ENCODE results near the gene ABCB9. TPM values are rescaled to one million over a fixed set of nuclear protein-coding genes. Genes with fewer than 3 reads are reported as not detected.
"Not testable (repeated sequence)": the region's sequence is repeated elsewhere in the genome, so short reads cannot be mapped to it uniquely, and the experiment has no call there.

The ABCB9 gene
- total and polyA plus RNA-seq, 5 donors, result 5.2 to 7.0 (median 6.3) TPM

DNA sequence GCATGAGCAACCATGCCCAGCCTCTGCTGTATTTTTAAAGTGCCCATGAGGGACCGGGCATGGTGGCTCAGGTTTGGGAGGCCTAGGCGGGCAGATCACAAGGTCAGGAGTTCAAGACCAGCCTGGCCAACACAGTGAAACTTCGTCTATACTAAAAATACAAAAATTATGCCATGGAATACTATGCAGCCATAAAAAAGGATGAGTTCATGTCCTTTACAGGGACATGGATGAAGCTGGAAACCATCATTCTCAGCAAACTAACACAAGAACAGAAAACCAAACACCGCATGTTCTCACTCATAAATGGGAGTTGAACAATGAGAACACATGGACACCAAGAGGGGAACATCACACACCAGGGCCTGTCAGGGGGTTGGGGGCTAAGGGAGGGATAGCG is 61.0 kb downstream of the ABCB9 start:
- intact Hi-C loops (cut with DNase I); H3K4me1 ChIP-seq (ENCODE audit: control insufficient read depth, insufficient read depth, low read length); H3K27ac ChIP-seq (ENCODE audit: low read length); ATAC-seq; H3K4me3 ChIP-seq (ENCODE audit: low read length); H3K9me3 ChIP-seq (ENCODE audit: control insufficient read depth, low read length); DNase-seq; H3K27me3 ChIP-seq (ENCODE audit: control insufficient read depth, insufficient read depth): not testable (repeated sequence)
- 98% methylated on average over 5 of the region's 5 CpGs for WGBS

DNA sequence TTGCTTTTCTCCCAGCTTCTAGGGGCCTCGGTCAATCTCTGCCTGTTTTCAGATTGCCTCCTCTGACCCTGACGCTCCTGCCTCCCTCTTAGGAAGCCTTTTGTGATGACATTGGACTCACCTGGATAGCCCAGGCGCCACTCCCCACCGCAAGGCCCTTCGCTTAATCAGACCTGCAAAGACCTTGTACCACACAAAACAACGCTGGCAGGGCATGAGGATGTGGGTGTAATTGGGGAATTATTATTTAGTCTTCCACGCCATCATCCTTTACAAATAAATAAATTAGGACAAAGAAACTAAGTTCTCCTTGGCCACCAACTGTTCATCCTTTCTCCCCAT is 62.6 kb downstream of the ABCB9 start:
- 66% methylated on average over 7 of the region's 7 CpGs for WGBS
- Histone ChIP-seq H3K27me3 (ENCODE audit: control insufficient read depth, insufficient read depth) (no peaks in the 10 kb centered on the region), H3K4me1 (ENCODE audit: control insufficient read depth, insufficient read depth, low read length) (no peaks in the 10 kb centered on the region), H3K9me3 (ENCODE audit: control insufficient read depth, low read length) (no peaks in the 10 kb centered on the region), H3K27ac (ENCODE audit: low read length) (no peak overlapping the region), H3K4me3 (ENCODE audit: low read length) (no peak overlapping the region)
- intact Hi-C loops (cut with DNase I), result no loop called here
- DNase-seq, result no peak
- ATAC-seq, result no peak

DNA sequence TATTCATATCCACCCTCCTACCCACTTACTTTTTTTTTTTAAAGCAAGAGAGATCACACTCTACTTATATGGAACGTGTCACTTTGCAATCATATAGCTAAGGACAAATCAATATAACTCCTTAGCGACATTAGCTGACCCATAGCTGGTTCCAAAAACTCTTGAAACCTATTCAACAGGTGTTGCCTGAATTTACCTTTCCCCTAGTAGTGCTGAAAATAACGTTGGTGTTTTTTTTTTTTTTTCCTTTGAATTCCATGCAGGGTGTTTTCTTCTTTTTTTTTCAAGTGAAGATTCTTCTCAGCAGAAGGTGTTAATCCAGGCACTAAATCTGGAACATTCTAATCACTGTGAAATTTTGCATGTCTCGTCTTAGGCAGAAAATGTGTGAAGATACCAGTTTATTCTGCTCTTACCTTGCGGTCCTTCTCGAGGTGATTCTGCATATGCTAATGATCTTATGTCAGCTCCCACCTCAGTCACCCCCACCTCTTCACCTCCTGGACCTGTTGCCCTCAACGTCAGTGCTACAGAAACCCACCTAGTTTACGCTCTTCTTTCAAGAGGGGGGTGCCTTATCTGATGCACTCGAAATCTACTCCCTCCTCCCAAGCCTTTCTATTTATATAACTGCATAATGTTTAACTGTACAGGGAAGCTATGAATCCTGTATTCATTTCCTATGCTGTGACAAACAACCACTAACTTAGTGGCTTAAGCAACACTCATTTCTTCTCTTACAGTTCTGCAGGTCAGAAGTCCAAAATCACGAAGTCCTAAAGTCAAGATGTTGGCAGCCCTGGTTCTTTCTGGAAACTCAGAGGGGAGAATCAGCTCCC is 63.2 kb downstream of the ABCB9 start:
- intact Hi-C loops (cut with DNase I), result no loop called here
- Histone ChIP-seq H3K27me3 (ENCODE audit: control insufficient read depth, insufficient read depth) (no peaks in the 10 kb centered on the region), H3K4me3 (ENCODE audit: low read length) (no peak overlapping the region), H3K9me3 (ENCODE audit: control insufficient read depth, low read length) (no peaks in the 10 kb centered on the region), H3K4me1 (ENCODE audit: control insufficient read depth, insufficient read depth, low read length) (peaks cover 3% of the 10 kb centered on the region), H3K27ac (ENCODE audit: low read length) (no peak overlapping the region)
- ATAC-seq, result no peak
- no peak for DNase-seq
- 31% methylated on average over 10 of the region's 10 CpGs for WGBS

DNA sequence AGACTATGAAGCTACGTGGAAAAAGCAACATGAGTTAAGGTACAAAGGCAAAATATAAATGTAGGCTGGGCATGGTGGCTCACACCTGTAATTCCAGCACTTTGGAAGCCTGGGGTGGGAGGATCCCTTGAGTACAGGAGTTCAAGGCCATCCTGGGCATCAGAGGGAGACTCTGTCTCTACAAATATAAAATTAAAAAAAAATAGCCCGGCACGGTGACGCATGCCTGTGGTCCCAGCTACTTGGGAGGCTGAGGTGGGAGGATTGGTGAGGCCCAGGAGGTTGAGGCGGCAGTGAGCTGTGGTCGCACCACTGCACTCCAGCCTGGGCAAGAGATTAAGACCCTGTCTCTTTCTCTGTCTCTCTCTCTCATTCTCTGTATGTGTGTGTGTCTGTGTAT is 66.4 kb downstream of the ABCB9 start:
- no peaks in the 10 kb centered on the region for H3K9me3 ChIP-seq (ENCODE audit: control insufficient read depth, low read length)
- WGBS, result 97% methylated on average over 6 of the region's 6 CpGs
- no peaks in the 10 kb centered on the region for H3K27me3 ChIP-seq (ENCODE audit: control insufficient read depth, insufficient read depth)
- no peak for DNase-seq
- H3K27ac ChIP-seq (ENCODE audit: low read length), result no peak overlapping the region
- intact Hi-C loops (cut with DNase I), result no loop called here
- no peak overlapping the region for H3K4me3 ChIP-seq (ENCODE audit: low read length)
- ATAC-seq, result no peak
- peaks cover 5% of the 10 kb centered on the region for H3K4me1 ChIP-seq (ENCODE audit: control insufficient read depth, insufficient read depth, low read length)

DNA sequence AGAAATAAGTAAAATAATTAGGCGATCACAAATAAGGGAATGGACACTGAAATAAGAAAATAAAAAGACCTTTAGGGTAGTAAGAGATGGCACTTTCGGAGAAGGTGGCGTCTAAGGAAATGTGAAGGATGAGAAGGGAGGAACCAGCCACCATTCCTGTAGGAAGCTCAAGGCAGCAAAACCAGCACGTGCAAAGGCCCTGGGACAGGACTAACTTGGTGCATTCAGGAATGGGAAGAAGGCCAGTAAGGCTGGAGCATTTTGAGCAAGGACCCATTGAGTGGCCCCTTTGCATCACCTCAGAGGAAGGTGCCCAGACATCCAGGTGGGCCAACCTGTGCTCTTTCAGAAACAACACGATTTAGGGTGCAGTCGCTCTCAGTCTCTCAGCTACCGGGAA is 69.6 kb downstream of the ABCB9 start:
- no peak for DNase-seq
- peaks cover 14% of the 10 kb centered on the region for H3K4me1 ChIP-seq (ENCODE audit: control insufficient read depth, insufficient read depth, low read length)
- no peak overlapping the region for H3K27ac ChIP-seq (ENCODE audit: low read length)

DNA sequence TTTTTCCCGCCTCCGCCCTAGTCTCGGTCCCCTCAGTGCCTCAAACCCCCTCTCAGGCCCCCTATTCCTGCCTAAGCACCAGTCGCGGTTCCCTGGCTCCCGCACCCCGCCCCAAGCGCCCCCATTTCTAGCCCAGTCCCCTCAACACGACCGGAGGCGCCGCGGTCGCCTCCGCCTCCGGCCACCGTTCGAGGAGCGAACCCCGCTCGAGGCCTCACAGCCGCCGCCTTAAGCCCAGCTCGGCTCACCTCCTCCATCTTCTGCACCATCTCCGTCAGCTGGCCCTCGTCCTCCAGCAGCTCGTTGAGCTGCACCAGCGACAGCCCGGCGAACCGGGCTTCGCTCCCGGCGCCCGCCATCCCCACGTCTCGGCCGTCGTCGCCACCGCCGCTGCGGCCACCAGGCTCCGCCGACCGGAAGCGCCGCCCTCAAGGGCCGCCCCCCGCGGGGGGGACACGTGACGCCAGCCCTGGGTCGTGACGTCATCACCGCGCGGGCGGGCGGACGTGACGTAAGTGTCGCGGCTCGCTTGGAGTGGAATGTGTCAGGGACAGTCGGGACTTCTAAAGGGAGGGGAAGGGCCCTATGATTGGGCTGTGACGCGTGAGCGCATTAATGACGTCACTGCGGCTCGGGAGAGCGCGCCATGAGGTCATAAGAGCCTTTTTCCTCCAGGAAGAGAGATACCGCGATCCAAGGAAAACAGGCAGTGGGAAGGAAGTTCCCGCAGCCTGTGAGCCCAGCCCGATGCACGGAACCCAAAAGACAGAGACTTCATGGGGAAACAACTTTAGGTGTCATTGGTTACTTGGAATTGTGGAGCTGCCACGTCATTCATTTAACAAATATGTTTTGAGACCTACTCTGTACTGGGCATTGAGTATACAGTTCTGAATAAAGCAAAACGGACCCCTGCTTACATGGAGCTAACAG is 70.3 kb downstream of the ABCB9 start, which contains the start of gene VPS37B:
VPS37B (minus strand) TSS at position 421 of the 933 bp plus-strand sequence; CDS start at position 359, 62 bp downstream.
- DNase-seq (peak; percentile 85 to 95 (median 93)), ATAC-seq (peak; percentile 88 to 93)
- intact Hi-C loops (cut with DNase I), result no loop called here

More for the DNA sequence above, 69.6 kb downstream of the ABCB9 start:
- intact Hi-C loops (cut with DNase I), result no loop called here
- no peak for ATAC-seq
- H3K27me3 ChIP-seq (ENCODE audit: control insufficient read depth, insufficient read depth), result no peaks in the 10 kb centered on the region
- H3K9me3 ChIP-seq (ENCODE audit: control insufficient read depth, low read length), result no peaks in the 10 kb centered on the region
- no peak overlapping the region for H3K4me3 ChIP-seq (ENCODE audit: low read length)
- WGBS, result 93% methylated on average over 7 of the region's 7 CpGs

DNA sequence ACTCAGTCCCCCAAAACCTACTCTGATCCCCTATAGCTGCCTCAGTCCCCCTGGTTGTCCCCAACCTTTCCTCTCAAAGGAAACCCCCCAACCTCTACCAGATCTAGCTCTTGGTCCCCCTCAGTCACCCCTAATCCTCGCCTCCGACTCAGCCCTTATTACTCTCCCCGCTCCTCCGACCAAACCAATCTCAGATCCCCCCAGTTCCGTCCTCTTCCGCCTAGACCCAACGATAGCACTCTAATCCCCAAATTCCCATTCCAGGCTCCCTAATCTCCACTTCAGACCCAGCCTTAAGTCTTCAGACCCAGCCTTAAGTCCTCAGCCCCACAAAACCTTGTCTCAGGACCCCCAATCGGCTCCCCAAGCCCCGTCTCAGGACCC is 71.0 kb downstream of the ABCB9 start:
- Histone ChIP-seq H3K4me1 (ENCODE audit: control insufficient read depth, insufficient read depth, low read length) (peaks cover 14% of the 10 kb centered on the region), H3K9me3 (ENCODE audit: control insufficient read depth, low read length) (no peaks in the 10 kb centered on the region), H3K27ac (ENCODE audit: low read length) (peak overlapping the region; percentile 58), H3K27me3 (ENCODE audit: control insufficient read depth, insufficient read depth) (no peaks in the 10 kb centered on the region), H3K4me3 (ENCODE audit: low read length) (peak overlapping the region; percentile 85)
- under 1% methylated on average over 9 of the region's 9 CpGs for WGBS
- no peak for DNase-seq
- intact Hi-C loops (cut with DNase I), result no loop called here
- peak; percentile 30 to 44 for ATAC-seq

More for the DNA sequence above, 70.3 kb downstream of the ABCB9 start, which contains the start of gene VPS37B:
- Histone ChIP-seq H3K4me3 (ENCODE audit: low read length) (peak within 1 kb of the TSS; percentile 85), H3K9me3 (ENCODE audit: control insufficient read depth, low read length) (no peaks in the 10 kb centered on the region), H3K27me3 (ENCODE audit: control insufficient read depth, insufficient read depth) (no peaks in the 10 kb centered on the region), H3K27ac (ENCODE audit: low read length) (peak within 1 kb of the TSS; percentile 58), H3K4me1 (ENCODE audit: control insufficient read depth, insufficient read depth, low read length) (peaks cover 14% of the 10 kb centered on the region)
- WGBS, result 6% methylated on average over 81 of the region's 81 CpGs

DNA sequence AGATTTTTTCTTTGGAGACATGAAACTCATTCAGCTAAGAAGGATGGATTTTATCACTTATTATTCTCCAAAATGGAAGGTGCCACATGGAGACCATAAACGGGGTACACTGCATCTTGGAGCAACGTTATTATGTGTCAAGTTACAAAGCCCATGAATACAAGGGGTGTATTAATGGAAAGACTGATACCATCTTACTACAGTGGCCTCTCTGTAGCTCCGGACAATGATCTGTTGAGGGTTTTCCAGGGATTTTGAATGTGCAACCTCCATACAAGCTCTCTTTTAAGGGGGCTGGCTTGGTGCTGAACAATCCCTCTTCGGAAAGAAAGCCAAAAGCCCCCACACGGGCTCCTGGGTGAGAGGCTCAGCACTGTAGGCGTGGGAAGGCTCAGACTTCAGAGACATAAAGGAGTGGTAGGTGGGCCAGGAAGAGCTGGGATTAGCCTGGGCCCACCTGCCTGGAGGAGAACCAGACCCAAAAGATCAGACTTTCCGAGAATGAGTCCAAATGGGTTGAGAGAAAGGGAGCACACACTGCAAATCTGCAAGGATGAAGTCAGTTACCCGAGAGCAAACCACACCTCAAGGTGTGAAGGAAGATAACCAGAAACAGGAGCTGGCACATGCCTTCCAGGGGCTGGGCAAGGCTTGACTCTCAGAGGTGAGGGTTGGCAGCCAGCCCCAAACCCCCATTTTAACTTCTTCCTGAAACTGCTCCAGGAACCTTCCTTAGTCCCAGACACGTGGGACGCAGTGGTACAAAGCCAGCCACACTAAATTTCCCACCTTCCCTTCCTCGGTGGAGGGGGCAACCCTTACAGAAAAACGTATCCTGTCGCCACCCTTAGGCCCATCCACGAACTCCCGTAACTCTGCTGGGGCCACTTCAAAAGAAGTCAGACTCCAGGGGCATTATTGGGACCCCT is 71.8 kb downstream of the ABCB9 start:
- Histone ChIP-seq H3K27me3 (ENCODE audit: control insufficient read depth, insufficient read depth) (no peaks in the 10 kb centered on the region), H3K27ac (ENCODE audit: low read length) (peak overlapping the region; percentile 58), H3K9me3 (ENCODE audit: control insufficient read depth, low read length) (no peaks in the 10 kb centered on the region), H3K4me1 (ENCODE audit: control insufficient read depth, insufficient read depth, low read length) (peaks cover 14% of the 10 kb centered on the region), H3K4me3 (ENCODE audit: low read length) (peak overlapping the region; percentile 85)
- DNase-seq (no peak), ATAC-seq (no peak)
- intact Hi-C loops (cut with DNase I), result no loop called here
- WGBS, result 18% methylated on average over 15 of the region's 15 CpGs

DNA sequence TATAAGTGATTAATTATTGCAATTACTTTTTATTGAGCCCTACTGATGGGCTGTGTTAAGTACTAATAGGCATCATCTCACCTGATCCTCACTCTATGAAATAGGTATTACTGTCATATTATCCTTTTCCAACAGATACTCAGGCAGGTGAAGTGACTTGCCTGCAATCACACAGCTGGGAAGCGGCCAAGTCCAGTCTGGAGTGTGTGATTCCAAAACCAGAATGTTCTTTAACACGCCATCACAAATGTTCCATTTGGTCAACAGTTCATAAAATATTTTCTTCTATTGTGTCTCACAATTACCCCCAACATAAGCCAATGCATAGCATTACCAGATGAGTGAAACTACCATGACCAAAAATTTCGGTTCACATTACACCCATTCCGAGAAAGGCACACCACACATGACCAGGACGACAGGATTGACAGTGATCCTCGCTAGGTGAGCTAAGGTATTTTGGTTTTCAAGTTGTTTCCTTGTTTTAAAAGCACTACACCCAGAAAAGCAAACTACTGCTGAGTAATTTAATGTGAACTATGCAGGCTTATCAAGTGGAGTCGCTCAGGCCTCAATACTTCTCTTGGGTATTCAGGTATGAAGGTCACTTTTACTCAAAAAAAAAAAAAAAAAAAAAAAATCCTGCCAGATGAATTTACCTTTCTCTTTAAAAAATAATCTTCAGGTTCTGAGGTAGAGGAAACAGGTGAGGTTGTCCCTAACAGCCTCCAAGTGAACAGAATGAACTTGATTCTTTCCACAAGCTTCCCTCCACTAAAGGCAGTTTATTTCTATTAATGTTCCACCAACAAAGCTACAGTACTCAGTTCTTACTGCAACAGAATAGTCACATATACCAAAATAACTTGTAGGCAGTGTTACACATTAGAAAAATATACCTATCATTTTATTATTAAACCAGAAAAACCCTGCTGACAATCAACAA is 72.8 kb downstream of the ABCB9 start:
- no peak for ATAC-seq
- H3K4me3 ChIP-seq (ENCODE audit: low read length), result peak overlapping the region; percentile 85
- no peaks in the 10 kb centered on the region for H3K9me3 ChIP-seq (ENCODE audit: control insufficient read depth, low read length)
- H3K27ac ChIP-seq (ENCODE audit: low read length), result no peak overlapping the region
- intact Hi-C loops (cut with DNase I), result no loop called here
- no peaks in the 10 kb centered on the region for H3K27me3 ChIP-seq (ENCODE audit: control insufficient read depth, insufficient read depth)
- DNase-seq, result no peak
- 74% methylated on average over 7 of the region's 7 CpGs for WGBS
- H3K4me1 ChIP-seq (ENCODE audit: control insufficient read depth, insufficient read depth, low read length), result peaks cover 21% of the 10 kb centered on the region

All from right cardiac atrium (tissue), 5 donors.